Natural killer cell (primary cell): ENCODE data around the gene IKBKE. TPM values are rescaled to one million over a fixed set of nuclear protein-coding genes. Genes with fewer than 3 reads are reported as not detected.

Source experiments
- ATAC-seq, 3 donors: fragments of 150-1000 bp in 2 of 3; fragments of 200-7000 bp in 1 of 3; cut with Tn5 transposase; 1 replicate in 1 of 3; 2 replicates in 2 of 3; pipeline ENCODE4 v1.10.0; 2021; ENCODE audit warnings: mild to moderate bottlenecking in 2 of 3, moderate library complexity in 2 of 3
- DNase-seq, 2 donors: peaks; one replicate each; pipeline versions ENCODE4 v3.0.0 to v3.0.0-alpha.2; 2013 to 2021; ENCODE audit warnings: mixed read lengths in 1 of 2
- H3K27ac ChIP-seq: one replicate; pipeline ENCODE4 v1.5.1; 2013; ENCODE audit warnings: mild to moderate bottlenecking, low read length
- H3K27me3 ChIP-seq: one replicate; pipeline ENCODE4 v1.6.1; 2013; ENCODE audit warnings: low read length; ENCODE audit not compliant: control insufficient read depth, insufficient read depth
- H3K36me3 ChIP-seq: one replicate; pipeline ENCODE4 v1.6.1; 2013; ENCODE audit warnings: low read length; ENCODE audit not compliant: control insufficient read depth, insufficient read depth
- H3K4me1 ChIP-seq: one replicate; pipeline ENCODE4 v1.6.1; 2013; ENCODE audit warnings: low read length; ENCODE audit not compliant: control insufficient read depth, insufficient read depth
- H3K4me3 ChIP-seq: one replicate; pipeline ENCODE4 v1.5.1; 2013; ENCODE audit warnings: low read length
- H3K9me3 ChIP-seq: one replicate; pipeline ENCODE4 v1.6.1; 2013; ENCODE audit warnings: low read length; ENCODE audit not compliant: control insufficient read depth, insufficient read depth
- H3K27ac Mint-ChIP-seq, 2 donors: one replicate each; pipeline ENCODE4 v1.8.0; 2022; ENCODE audit warnings: mild to moderate bottlenecking in 2 of 2, mixed read lengths in 2 of 2, moderate library complexity in 1 of 2
- H3K27me3 Mint-ChIP-seq, 2 donors: one replicate each; pipeline ENCODE4 v1.8.0; 2022; ENCODE audit warnings: low read depth in 2 of 2, mixed read lengths in 2 of 2
- H3K36me3 Mint-ChIP-seq: one replicate; pipeline ENCODE4 v1.8.0; 2022; ENCODE audit warnings: mixed read lengths
- H3K4me1 Mint-ChIP-seq, 2 donors: one replicate each; pipeline ENCODE4 v1.8.0; 2022; ENCODE audit warnings: mixed read lengths in 2 of 2
- H3K4me3 Mint-ChIP-seq: one replicate; pipeline ENCODE4 v1.8.0; 2022; ENCODE audit warnings: mild to moderate bottlenecking, moderate library complexity, mixed read lengths
- H3K9me3 Mint-ChIP-seq, 2 donors: one replicate each; pipeline ENCODE4 v1.8.0; 2022; ENCODE audit warnings: mixed read lengths in 2 of 2
- WGBS: methylation state at CpG from one replicate; pipeline ENCODE4 v1.1.7; 2013; ENCODE audit warnings: missing lambda C conversion rate; ENCODE audit not compliant: insufficient coverage; 5-methylcytosine and 5-hydroxymethylcytosine counted together
- intact Hi-C: fragments of 100-400 bp; cut with micrococcal nuclease; formaldehyde crosslinking; loops from one replicate; pipeline ENCODE4 v1.14.2; 2022
- total RNA-seq, 4 donors: library from RNA; stranded (reverse); fragments of 120-200 nt in 1 of 4; gene quantifications; one replicate each; pipeline versions ENCODE4 v1.2.3 to v1.2.4, GENCODE V29; 2013 to 2022
- TF ChIP-seq, protein P1 (sequence below): fragments of 200-600 bp; IDR thresholded peaks from one replicate; pipeline ENCODE4 v1.8.0; 2022; ENCODE audit warnings: antibody characterized with exemption

The IKBKE gene
- total RNA-seq, 3 donors from 2014 or later (not counting 1 experiment from before 2014, with no cell fraction given): 31.6 to 34.6 (median 32.2) TPM

DNA sequence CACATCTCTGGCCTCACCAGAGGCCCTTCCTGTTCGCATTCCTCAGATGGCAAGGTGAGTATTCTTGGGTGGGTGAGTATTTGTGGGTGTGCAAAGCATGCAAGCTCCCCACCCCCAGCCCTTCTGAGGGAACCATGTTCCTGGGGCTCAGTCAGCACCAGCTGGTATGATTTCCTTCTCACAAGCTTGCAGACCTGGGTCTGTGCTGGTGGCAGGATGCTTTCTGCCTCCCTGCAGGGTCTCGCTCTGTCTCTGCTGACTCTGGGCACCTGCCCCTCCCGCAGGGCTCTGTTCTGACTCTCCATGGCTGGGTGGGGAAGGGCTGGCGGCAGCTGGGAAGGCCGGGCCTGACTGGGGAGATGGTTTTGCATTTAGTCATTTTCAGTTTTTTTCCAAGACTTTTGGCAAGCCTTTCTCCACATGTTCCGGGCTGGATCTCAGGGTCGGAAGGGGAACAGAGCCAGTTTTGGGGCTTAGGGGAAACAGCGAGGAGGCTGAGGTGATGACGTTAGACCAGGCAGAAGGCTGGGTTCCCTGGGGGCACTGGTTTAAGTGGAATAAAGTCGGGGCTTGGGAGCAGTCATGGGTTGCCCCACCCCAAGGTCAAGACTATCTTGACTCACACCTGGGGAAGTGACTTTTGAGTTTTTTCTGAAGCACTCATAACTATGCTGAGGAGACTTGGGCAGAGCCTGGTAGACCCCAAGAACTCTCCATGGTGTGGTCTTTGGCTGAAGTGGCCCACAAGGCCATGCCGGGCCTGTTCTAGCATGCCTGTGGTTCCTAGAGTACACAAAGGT lies 43.2 kb downstream of the IKBKE start:
- intact Hi-C loops: no loop called here
- TF ChIP-seq, protein P1, sequence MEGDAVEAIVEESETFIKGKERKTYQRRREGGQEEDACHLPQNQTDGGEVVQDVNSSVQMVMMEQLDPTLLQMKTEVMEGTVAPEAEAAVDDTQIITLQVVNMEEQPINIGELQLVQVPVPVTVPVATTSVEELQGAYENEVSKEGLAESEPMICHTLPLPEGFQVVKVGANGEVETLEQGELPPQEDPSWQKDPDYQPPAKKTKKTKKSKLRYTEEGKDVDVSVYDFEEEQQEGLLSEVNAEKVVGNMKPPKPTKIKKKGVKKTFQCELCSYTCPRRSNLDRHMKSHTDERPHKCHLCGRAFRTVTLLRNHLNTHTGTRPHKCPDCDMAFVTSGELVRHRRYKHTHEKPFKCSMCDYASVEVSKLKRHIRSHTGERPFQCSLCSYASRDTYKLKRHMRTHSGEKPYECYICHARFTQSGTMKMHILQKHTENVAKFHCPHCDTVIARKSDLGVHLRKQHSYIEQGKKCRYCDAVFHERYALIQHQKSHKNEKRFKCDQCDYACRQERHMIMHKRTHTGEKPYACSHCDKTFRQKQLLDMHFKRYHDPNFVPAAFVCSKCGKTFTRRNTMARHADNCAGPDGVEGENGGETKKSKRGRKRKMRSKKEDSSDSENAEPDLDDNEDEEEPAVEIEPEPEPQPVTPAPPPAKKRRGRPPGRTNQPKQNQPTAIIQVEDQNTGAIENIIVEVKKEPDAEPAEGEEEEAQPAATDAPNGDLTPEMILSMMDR: no peak
- WGBS: 95% methylated on average over 11 of the region's 11 CpGs
- no peaks in the 10 kb centered on the region for H3K9me3 Mint-ChIP-seq
- no peak for DNase-seq
- ATAC-seq: no peak
- Histone ChIP-seq H3K27ac (no peak overlapping the region), H3K4me1 (peaks cover 5% of the 10 kb centered on the region), H3K27me3 (peaks cover 5% of the 10 kb centered on the region), H3K36me3 (no peaks in the 10 kb centered on the region), H3K9me3 (no peaks in the 10 kb centered on the region), H3K4me3 (no peak overlapping the region)
- peaks cover 5 to 6% of the 10 kb centered on the region in 2 donors for H3K4me1 Mint-ChIP-seq
- peaks cover 0 to 6% of the 10 kb centered on the region in 2 donors for H3K27me3 Mint-ChIP-seq
- no peak overlapping the region for H3K27ac Mint-ChIP-seq
- H3K4me3 Mint-ChIP-seq: no peak overlapping the region
- H3K36me3 Mint-ChIP-seq: no peaks in the 10 kb centered on the region

DNA sequence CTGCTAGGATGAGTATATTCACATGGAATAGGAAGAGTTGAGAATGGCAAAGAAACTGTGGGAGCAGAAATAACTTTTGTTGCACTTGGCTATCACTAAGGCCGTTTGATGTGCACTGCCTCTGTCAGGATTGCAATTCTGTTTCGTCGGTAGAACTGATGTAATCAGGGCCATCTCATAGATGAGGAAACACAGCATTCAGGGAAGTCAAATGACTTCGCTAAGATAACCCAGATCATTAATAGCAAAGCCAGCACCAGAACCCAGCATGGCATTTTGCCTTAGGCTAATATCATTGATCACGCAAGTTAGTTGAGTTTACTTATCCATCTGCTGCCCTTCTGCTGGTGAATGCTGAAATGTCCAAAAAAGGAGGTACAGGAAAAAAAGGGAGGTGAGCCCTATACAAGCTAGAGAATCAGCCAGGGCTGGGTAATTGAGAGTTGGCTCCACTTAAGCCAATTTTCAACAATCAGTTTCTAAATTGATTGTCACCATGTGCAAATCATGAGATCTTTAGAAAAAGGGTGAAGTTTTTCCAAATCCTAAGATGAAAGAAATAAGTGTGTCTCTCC lies 44.6 kb downstream of the IKBKE start:
- intact Hi-C loops: no loop called here
- Histone ChIP-seq H3K36me3 (no peaks in the 10 kb centered on the region), H3K27me3 (no peaks in the 10 kb centered on the region), H3K9me3 (no peaks in the 10 kb centered on the region), H3K4me1 (peaks cover 5% of the 10 kb centered on the region), H3K27ac (no peak overlapping the region), H3K4me3 (no peak overlapping the region)
- ATAC-seq: no peak
- no peaks in the 10 kb centered on the region for H3K36me3 Mint-ChIP-seq
- no peaks in the 10 kb centered on the region for H3K27me3 Mint-ChIP-seq
- no peak overlapping the region for H3K27ac Mint-ChIP-seq
- WGBS: 89% methylated on average over 5 of the region's 5 CpGs
- H3K4me1 Mint-ChIP-seq: no peaks in the 10 kb centered on the region
- no peaks in the 10 kb centered on the region for H3K9me3 Mint-ChIP-seq
- no peak overlapping the region for H3K4me3 Mint-ChIP-seq
- DNase-seq: no peak
- TF ChIP-seq, protein P1: no peak

DNA sequence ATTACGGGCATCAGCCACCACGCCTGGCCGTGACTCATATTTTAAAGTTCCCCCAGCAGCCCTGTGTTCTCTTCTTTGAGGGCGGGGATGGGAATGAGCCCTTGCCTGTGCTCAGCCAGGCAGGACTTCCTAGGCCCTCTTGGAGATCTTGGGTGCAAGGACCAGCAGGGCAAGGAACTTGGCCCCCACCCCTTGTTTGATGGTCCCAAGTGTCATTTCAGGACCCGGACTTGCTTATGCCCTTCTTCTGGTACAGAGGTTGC lies 46.4 kb downstream of the IKBKE start:
- intact Hi-C loops: no loop called here
- Histone ChIP-seq H3K36me3 (no peaks in the 10 kb centered on the region), H3K4me3 (no peak overlapping the region), H3K9me3 (no peaks in the 10 kb centered on the region), H3K4me1 (peaks cover 5% of the 10 kb centered on the region), H3K27ac (no peak overlapping the region), H3K27me3 (no peaks in the 10 kb centered on the region)
- Mint-ChIP-seq H3K4me3 (no peak overlapping the region), H3K4me1 (no peaks in the 10 kb centered on the region), H3K36me3 (no peaks in the 10 kb centered on the region), H3K9me3 (no peaks in the 10 kb centered on the region), H3K27ac (no peak overlapping the region), H3K27me3 (no peaks in the 10 kb centered on the region)
- TF ChIP-seq, protein P1: no peak
- no peak for DNase-seq
- 88% methylated on average over 5 of the region's 5 CpGs for WGBS
- no peak for ATAC-seq

DNA sequence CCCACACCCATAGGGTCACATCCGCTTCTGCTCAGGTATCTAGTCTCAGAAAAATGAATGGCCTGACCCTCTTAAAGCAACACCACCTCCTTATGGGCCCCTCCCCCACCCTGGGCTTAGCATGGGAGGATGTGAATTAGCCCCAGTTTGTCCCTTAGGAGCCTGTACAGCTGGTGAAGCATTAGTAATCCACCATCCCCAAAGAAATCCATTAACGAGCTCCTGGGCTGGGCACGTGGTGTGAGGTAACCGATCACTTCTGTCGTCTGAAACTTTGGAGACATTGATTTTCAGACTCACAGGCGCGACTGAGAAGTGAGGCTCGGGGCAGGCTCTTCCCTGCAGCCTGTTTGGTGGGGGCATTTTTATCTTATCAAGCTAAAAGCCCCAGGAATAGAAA lies 47.5 kb downstream of the IKBKE start:
- no peak overlapping the region for H3K4me3 Mint-ChIP-seq
- H3K36me3 Mint-ChIP-seq: no peaks in the 10 kb centered on the region
- Histone ChIP-seq H3K27ac (no peak overlapping the region), H3K4me3 (no peak overlapping the region), H3K9me3 (no peaks in the 10 kb centered on the region), H3K4me1 (peaks cover 5% of the 10 kb centered on the region), H3K27me3 (no peaks in the 10 kb centered on the region), H3K36me3 (no peaks in the 10 kb centered on the region)
- no peaks in the 10 kb centered on the region for H3K4me1 Mint-ChIP-seq
- WGBS: 91% methylated on average over 8 of the region's 8 CpGs
- TF ChIP-seq, protein P1: no peak
- no peak for ATAC-seq
- DNase-seq: no peak
- no peaks in the 10 kb centered on the region for H3K9me3 Mint-ChIP-seq
- H3K27me3 Mint-ChIP-seq: no peaks in the 10 kb centered on the region
- no peak overlapping the region for H3K27ac Mint-ChIP-seq
- intact Hi-C loops: no loop called here
